Hepatocyte (in vitro differentiated cells): ENCODE measurements around the gene PDE1C. TPM values are rescaled to one million over a fixed set of nuclear protein-coding genes. Genes with fewer than 3 reads are reported as not detected.

Source experiments
- DNase-seq: peaks from one replicate; pipeline ENCODE4 v3.0.0-alpha.2; 2016; ENCODE audit warnings: low spot score
- H2AFZ ChIP-seq: fragments of 200-600 bp; sonication (generic); 2 replicates; pipeline ENCODE4 v1.6.0; 2016; ENCODE audit warnings: antibody characterized with exemption, mild to moderate bottlenecking
- H3K27ac ChIP-seq: fragments of 200-600 bp; sonication (generic); 2 replicates; pipeline ENCODE4 v1.5.1; 2016; ENCODE audit warnings: mild to moderate bottlenecking
- H3K27me3 ChIP-seq: fragments of 200-600 bp; sonication (generic); 2 replicates; pipeline ENCODE4 v1.6.1; 2016
- H3K36me3 ChIP-seq: fragments of 200-600 bp; sonication (generic); replicated peaks from 2 replicates; pipeline ENCODE4 v1.5.1; 2016; ENCODE audit warnings: low read depth; ENCODE audit not compliant: insufficient read depth
- H3K4me1 ChIP-seq: fragments of 200-600 bp; sonication (generic); 2 replicates; pipeline ENCODE4 v1.5.1; 2016; ENCODE audit warnings: mild to moderate bottlenecking, moderate library complexity; ENCODE audit not compliant: insufficient read depth
- H3K4me2 ChIP-seq: fragments of 200-600 bp; sonication (generic); 2 replicates; pipeline ENCODE4 v1.6.0; 2016
- H3K4me3 ChIP-seq: fragments of 200-600 bp; sonication (generic); 2 replicates; pipeline ENCODE4 v1.5.1; 2016; ENCODE audit warnings: mild to moderate bottlenecking
- H3K79me2 ChIP-seq: fragments of 200-600 bp; sonication (generic); 2 replicates; pipeline ENCODE4 v1.6.0; 2017; ENCODE audit warnings: mild to moderate bottlenecking
- H3K9me2 ChIP-seq: fragments of 200-600 bp; sonication (generic); replicated peaks from 2 replicates; pipeline ENCODE4 v1.6.0; 2017; ENCODE audit warnings: mild to moderate bottlenecking; ENCODE audit not compliant: insufficient read depth
- H3K9me3 ChIP-seq: fragments of 200-600 bp; sonication (generic); 2 replicates; pipeline ENCODE4 v1.5.1; 2016; ENCODE audit warnings: low read depth, mild to moderate bottlenecking
- H4K20me1 ChIP-seq: fragments of 200-600 bp; sonication (generic); 2 replicates; pipeline ENCODE4 v1.6.0; 2016; ENCODE audit warnings: mild to moderate bottlenecking; ENCODE audit not compliant: insufficient read depth, poor library complexity, severe bottlenecking
- EZH2 ChIP-seq: fragments of 200-600 bp; sonication (generic); IDR thresholded peaks from 2 replicates; pipeline ENCODE4 v1.6.1; 2016; ENCODE audit warnings: antibody characterized with exemption, mild to moderate bottlenecking, borderline replicate concordance
- EZH2phosphoT487 ChIP-seq: fragments of 200-600 bp; sonication (generic); IDR thresholded peaks from one replicate; pipeline ENCODE4 v1.6.1; 2018; ENCODE audit warnings: antibody characterized with exemption, mild to moderate bottlenecking, low read depth, moderate library complexity; ENCODE audit not compliant: unreplicated experiment, severe bottlenecking
- WGBS: methylation state at CpG from one replicate; pipeline ENCODE4 v1.1.6; 2016; ENCODE audit warnings: low lambda C conversion rate; ENCODE audit errors: missing lambda C conversion rate; 5-methylcytosine and 5-hydroxymethylcytosine counted together
- polyA plus RNA-seq: library from polyadenylated mRNA; unstranded; fragments of >200 nt; fragmentation: Nextera tagmentation; extraction: Ambion mirVana; gene quantifications from 2 replicates; pipeline ENCODE4 v1.2.1, GENCODE V29; 2016
- total RNA-seq: library from RNA; depleted of rRNA; stranded (reverse); fragments of >200 nt; gene quantifications from 2 replicates; pipeline ENCODE4 v1.2.3, GENCODE V29; 2014
- TF ChIP-seq, protein P1 (sequence below): fragments of 200-600 bp; sonication (generic); IDR thresholded peaks from 2 replicates; pipeline ENCODE4 v1.5.1; 2016; ENCODE audit warnings: antibody characterized with exemption, mild to moderate bottlenecking; ENCODE audit not compliant: poor library complexity

The PDE1C gene
- total and polyA plus RNA-seq, 2 experiments from 2014 or later = 1.8 to 5.0 TPM

GRCh38 chr7:31864646-31865045 lies 205.6 kb downstream of the PDE1C start:
- 87% methylated on average over 6 of the region's 6 CpGs for WGBS
- no peaks in the 10 kb centered on the region for H3K36me3 ChIP-seq
- H3K27ac ChIP-seq = no peak overlapping the region

DNA sequence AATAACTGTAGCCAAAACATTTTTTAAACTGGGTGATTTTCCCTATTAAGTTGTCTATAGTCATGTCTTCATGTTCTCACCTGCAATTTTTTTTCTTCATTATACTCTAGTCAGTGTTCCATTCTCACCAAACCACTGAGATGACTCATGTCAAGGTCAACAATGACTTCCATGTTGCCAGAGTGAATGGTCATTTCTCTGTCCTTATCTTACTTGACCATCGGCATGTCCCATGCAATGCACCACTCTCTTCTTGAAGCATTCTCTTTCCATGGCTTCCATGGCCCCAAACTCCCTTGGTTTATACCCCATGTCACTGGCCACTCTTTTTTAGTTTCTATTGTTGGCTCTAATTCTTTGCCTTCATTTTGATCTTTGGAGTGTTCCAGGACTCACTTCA lies 209.3 kb downstream of the PDE1C start:
- H3K79me2 ChIP-seq = no peaks in the 10 kb centered on the region
- no peaks in the 10 kb centered on the region for H4K20me1 ChIP-seq

More at GRCh38 chr7:31864646-31865045, 205.6 kb downstream of the PDE1C start:
- H3K4me2 ChIP-seq = no peak overlapping the region
- no peak for DNase-seq
- TF ChIP-seq EZH2phosphoT487 = no peak
- TF ChIP-seq, protein P1, sequence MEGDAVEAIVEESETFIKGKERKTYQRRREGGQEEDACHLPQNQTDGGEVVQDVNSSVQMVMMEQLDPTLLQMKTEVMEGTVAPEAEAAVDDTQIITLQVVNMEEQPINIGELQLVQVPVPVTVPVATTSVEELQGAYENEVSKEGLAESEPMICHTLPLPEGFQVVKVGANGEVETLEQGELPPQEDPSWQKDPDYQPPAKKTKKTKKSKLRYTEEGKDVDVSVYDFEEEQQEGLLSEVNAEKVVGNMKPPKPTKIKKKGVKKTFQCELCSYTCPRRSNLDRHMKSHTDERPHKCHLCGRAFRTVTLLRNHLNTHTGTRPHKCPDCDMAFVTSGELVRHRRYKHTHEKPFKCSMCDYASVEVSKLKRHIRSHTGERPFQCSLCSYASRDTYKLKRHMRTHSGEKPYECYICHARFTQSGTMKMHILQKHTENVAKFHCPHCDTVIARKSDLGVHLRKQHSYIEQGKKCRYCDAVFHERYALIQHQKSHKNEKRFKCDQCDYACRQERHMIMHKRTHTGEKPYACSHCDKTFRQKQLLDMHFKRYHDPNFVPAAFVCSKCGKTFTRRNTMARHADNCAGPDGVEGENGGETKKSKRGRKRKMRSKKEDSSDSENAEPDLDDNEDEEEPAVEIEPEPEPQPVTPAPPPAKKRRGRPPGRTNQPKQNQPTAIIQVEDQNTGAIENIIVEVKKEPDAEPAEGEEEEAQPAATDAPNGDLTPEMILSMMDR = no peak
- no peak for TF ChIP-seq EZH2
- no peak overlapping the region for H3K4me3 ChIP-seq
- no peaks in the 10 kb centered on the region for H3K4me1 ChIP-seq
- H3K9me3 ChIP-seq = no peaks in the 10 kb centered on the region
- no peaks in the 10 kb centered on the region for H3K9me2 ChIP-seq
- H3K79me2 ChIP-seq = no peaks in the 10 kb centered on the region
- no peak overlapping the region for H2AFZ ChIP-seq
- no peaks in the 10 kb centered on the region for H4K20me1 ChIP-seq
- no peaks in the 10 kb centered on the region for H3K27me3 ChIP-seq

DNA sequence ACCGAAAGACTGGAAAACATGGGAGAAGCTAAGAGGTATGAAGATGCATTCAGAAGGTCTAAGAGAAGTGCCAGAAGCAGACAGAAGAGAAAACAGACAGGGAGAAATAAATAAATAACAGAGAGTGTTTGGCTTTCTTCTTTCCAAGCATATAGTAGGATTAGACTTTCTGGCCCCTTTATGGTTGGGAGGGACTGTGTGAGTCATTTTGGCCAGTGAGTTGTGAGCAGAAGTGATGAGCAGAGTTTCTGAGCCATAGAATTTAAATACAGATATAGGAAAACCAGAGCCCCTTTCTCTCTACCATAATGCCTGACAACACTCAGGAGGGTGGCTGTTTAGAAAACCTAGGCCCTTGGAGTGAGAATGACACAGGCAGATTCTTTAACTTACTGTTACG lies 212.2 kb downstream of the PDE1C start:
- H4K20me1 ChIP-seq = no peaks in the 10 kb centered on the region
- no peaks in the 10 kb centered on the region for H3K79me2 ChIP-seq
- H3K36me3 ChIP-seq = no peaks in the 10 kb centered on the region
- H3K9me2 ChIP-seq = no peaks in the 10 kb centered on the region
- H3K27ac ChIP-seq = no peak overlapping the region
- no peak overlapping the region for H3K4me3 ChIP-seq
- 89% methylated on average over 2 of the region's 2 CpGs for WGBS
- no peaks in the 10 kb centered on the region for H3K9me3 ChIP-seq
- no peaks in the 10 kb centered on the region for H3K4me1 ChIP-seq
- no peak overlapping the region for H2AFZ ChIP-seq
- H3K27me3 ChIP-seq = no peaks in the 10 kb centered on the region
- no peak for DNase-seq
- TF ChIP-seq, protein P1 = no peak
- TF ChIP-seq EZH2phosphoT487 = no peak
- no peak for TF ChIP-seq EZH2
- H3K4me2 ChIP-seq = no peak overlapping the region

More for the DNA sequence above, 209.3 kb downstream of the PDE1C start:
- Histone ChIP-seq H3K4me1 (no peaks in the 10 kb centered on the region), H2AFZ (no peak overlapping the region), H3K4me3 (no peak overlapping the region), H3K9me3 (no peaks in the 10 kb centered on the region), H3K36me3 (no peaks in the 10 kb centered on the region), H3K4me2 (no peak overlapping the region), H3K27ac (no peak overlapping the region), H3K27me3 (no peaks in the 10 kb centered on the region), H3K9me2 (no peaks in the 10 kb centered on the region)
- no peak for DNase-seq
- TF ChIP-seq, protein P1 = no peak
- TF ChIP-seq EZH2 = no peak
- no peak for TF ChIP-seq EZH2phosphoT487
- 82% methylated on average over 1 of the region's 1 CpG for WGBS

DNA sequence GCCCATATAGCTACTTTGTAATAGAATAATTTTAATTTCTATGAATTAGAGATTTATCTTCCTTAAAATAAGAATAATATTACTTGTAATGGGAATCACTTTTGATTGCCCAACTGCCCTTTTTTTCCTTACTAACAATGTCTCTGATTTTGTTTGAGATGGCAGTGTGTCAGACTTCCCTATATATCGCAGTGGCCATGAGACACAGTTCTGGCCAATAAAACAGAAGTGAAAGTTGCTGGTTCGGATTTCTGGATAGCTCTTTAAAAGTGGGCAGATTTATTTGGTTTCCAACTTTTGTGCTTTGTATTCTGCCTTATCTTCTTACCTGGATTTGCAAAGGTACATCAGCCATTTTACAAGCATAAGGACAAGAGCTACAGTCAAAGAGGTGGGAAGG lies 213.0 kb downstream of the PDE1C start:
- Histone ChIP-seq H3K9me3 (no peaks in the 10 kb centered on the region), H3K4me3 (no peak overlapping the region), H3K4me2 (no peak overlapping the region), H3K27ac (no peak overlapping the region), H4K20me1 (no peaks in the 10 kb centered on the region), H3K36me3 (no peaks in the 10 kb centered on the region), H3K4me1 (no peaks in the 10 kb centered on the region), H3K9me2 (no peaks in the 10 kb centered on the region), H3K79me2 (no peaks in the 10 kb centered on the region), H2AFZ (no peak overlapping the region), H3K27me3 (no peaks in the 10 kb centered on the region)
- 79% methylated on average over 2 of the region's 2 CpGs for WGBS
- no peak for DNase-seq
- TF ChIP-seq EZH2 (no peak), EZH2phosphoT487 (no peak)
- TF ChIP-seq, protein P1 = no peak
